CD4-positive, alpha-beta T cell (primary cell): ENCODE results near the gene ANKRD17. TPM values are rescaled to one million over a fixed set of nuclear protein-coding genes. Genes with fewer than 3 reads are reported as not detected.
A peak's percentile ranks its signal among the peaks of the same experiment; 100 is the strongest.

ENCODE experiments used
- ATAC-seq: fragments of 200-7000 bp; cut with Tn5 transposase; one replicate; pipeline ENCODE4 v1.10.0; 2022; ENCODE audit warnings: mild to moderate bottlenecking; ENCODE audit not compliant: poor library complexity
- CTCF ChIA-PET: fragments of 350-600 bp; sonication (Branson Sonifier 250); formaldehyde crosslinking; loops from one replicate; lab custom pipeline; 2021; ENCODE audit warnings: antibody characterized with exemption, inconsistent platforms; lab: Charles Lee
- POLR2A ChIA-PET: fragments of 350-600 bp; sonication (Branson Sonifier 250); formaldehyde crosslinking; loops from one replicate; lab custom pipeline; 2021; ENCODE audit warnings: antibody characterized with exemption, inconsistent platforms; lab: Charles Lee
- DNase-seq, 14 experiments: peaks; one replicate each; pipeline ENCODE4 v3.0.0-alpha.2; 2013 to 2020; ENCODE audit warnings: mixed read lengths in 2 of 14
- H3K27ac ChIP-seq, 2 donors: one replicate each; pipeline versions ENCODE4 v1.5.1 to v1.7.0; 2013; ENCODE audit warnings: low read length in 2 of 2, low read depth in 1 of 2, mild to moderate bottlenecking in 1 of 2
- H3K27me3 ChIP-seq, 2 experiments: 1 replicate in 1 of 2; 2 replicates in 1 of 2; pipeline versions ENCODE4 v1.6.1 to v1.7.0; 2013; ENCODE audit warnings: low read length in 2 of 2, control low read depth in 1 of 2, mild to moderate bottlenecking in 1 of 2, moderate library complexity in 1 of 2; ENCODE audit not compliant: insufficient read depth in 2 of 2, control insufficient read depth in 1 of 2
- H3K36me3 ChIP-seq: one replicate; pipeline ENCODE4 v1.6.1; 2013; ENCODE audit warnings: low read length, control low read depth; ENCODE audit not compliant: insufficient read depth
- H3K4me1 ChIP-seq: one replicate; pipeline ENCODE4 v1.6.1; 2013; ENCODE audit warnings: low read length, control low read depth; ENCODE audit not compliant: insufficient read depth
- H3K4me3 ChIP-seq: one replicate; pipeline ENCODE4 v1.5.1; 2013; ENCODE audit warnings: mild to moderate bottlenecking, low read length, moderate library complexity
- H3K9me3 ChIP-seq, 2 experiments: 1 replicate in 1 of 2; 2 replicates in 1 of 2; pipeline versions ENCODE4 v1.6.1 to v1.7.0; 2013; ENCODE audit warnings: low read length in 2 of 2, mild to moderate bottlenecking in 2 of 2, control low read depth in 1 of 2, moderate library complexity in 1 of 2; ENCODE audit not compliant: control insufficient read depth in 1 of 2, insufficient read depth in 1 of 2
- H3K27ac Mint-ChIP-seq: one replicate; pipeline ENCODE4 v1.8.0; 2020; ENCODE audit warnings: mixed read lengths
- H3K27me3 Mint-ChIP-seq: one replicate; pipeline ENCODE4 v1.8.0; 2021; ENCODE audit warnings: mixed read lengths
- H3K36me3 Mint-ChIP-seq: one replicate; pipeline ENCODE4 v1.8.0; 2021; ENCODE audit warnings: low read depth, mixed read lengths
- H3K4me1 Mint-ChIP-seq: one replicate; pipeline ENCODE4 v1.8.0; 2021; ENCODE audit warnings: low read depth, mixed read lengths
- H3K4me3 Mint-ChIP-seq: one replicate; pipeline ENCODE4 v1.8.0; 2020; ENCODE audit warnings: mild to moderate bottlenecking, mixed read lengths
- H3K9me3 Mint-ChIP-seq: one replicate; pipeline ENCODE4 v1.8.0; 2020; ENCODE audit warnings: mixed read lengths
- CTCF ChIP-seq: fragments of 200-600 bp; IDR thresholded peaks from one replicate; pipeline ENCODE4 v1.8.0; 2022; ENCODE audit warnings: antibody characterized with exemption, mild to moderate bottlenecking
- intact Hi-C, 2 experiments: fragments of 100-400 bp; cut with DNase I in 1 of 2; cut with micrococcal nuclease in 1 of 2; formaldehyde crosslinking; loops; one replicate each; pipeline versions ENCODE4 v1.15.1 to v1.9.0; 2023 to 2025; cut with DNase I, micrococcal nuclease
- total RNA-seq, 174 experiments: library from RNA in 2 of 174; stranded (reverse) in 2 of 174; gene quantifications; one replicate each; pipeline ENCODE4 v1.2.3 and lab custom pipeline; 2021 to 2026

The ANKRD17 gene
- total RNA-seq, 2 experiments from 2014 or later, result 31.9 to 34.1 TPM

- Histone ChIP-seq H3K9me3 (no peaks in the 10 kb centered on the region), H3K27me3 (no peaks in the 10 kb centered on the region), H3K4me1 (no peaks in the 10 kb centered on the region), H3K27ac (no peak overlapping the region), H3K36me3 (peaks cover 44% of the 10 kb centered on the region), H3K4me3 (no peak overlapping the region)
- no peak for DNase-seq
- peaks cover 74% of the 10 kb centered on the region for H3K36me3 Mint-ChIP-seq
- no peak overlapping the region for H3K27ac Mint-ChIP-seq
- POLR2A ChIA-PET, result interaction anchor here (0.6 kb wide), 1 partner anchor 23 kb away, joined by 3 read pairs; no protein-coding TSS in a partner anchor
- peaks cover 9% of the 10 kb centered on the region for H3K4me1 Mint-ChIP-seq
- intact Hi-C loops, result no loop called here
- no peak for ATAC-seq
- CTCF ChIA-PET, result interaction anchor here (0.7 kb wide), 1 partner anchor 43 kb away, joined by 3 read pairs; no protein-coding TSS in a partner anchor
- TF ChIP-seq CTCF, result no peak
- no peaks in the 10 kb centered on the region for H3K9me3 Mint-ChIP-seq
- H3K27me3 Mint-ChIP-seq, result no peaks in the 10 kb centered on the region
- no peak overlapping the region for H3K4me3 Mint-ChIP-seq
Observed at GRCh38 chr4:73092868-73093267, 165.7 kb downstream of the ANKRD17 start.

GRCh38 chr4:73090738-73091137, 167.9 kb downstream of the ANKRD17 start:
- H3K27me3 ChIP-seq, result no peaks in the 10 kb centered on the region
- peaks cover 29% of the 10 kb centered on the region for H3K36me3 ChIP-seq
- H3K27ac ChIP-seq, result no peak overlapping the region
- no peak for DNase-seq
- intact Hi-C loops, result no loop called here
- Mint-ChIP-seq H3K27me3 (no peaks in the 10 kb centered on the region), H3K27ac (no peak overlapping the region), H3K9me3 (no peaks in the 10 kb centered on the region), H3K4me1 (peaks cover 19% of the 10 kb centered on the region), H3K36me3 (peaks cover 61% of the 10 kb centered on the region), H3K4me3 (no peak overlapping the region)
- POLR2A ChIA-PET, result no interaction called here
- CTCF ChIA-PET, result no interaction called here
- ATAC-seq, result no peak
- TF ChIP-seq CTCF, result no peak
- peaks cover 8% of the 10 kb centered on the region for H3K4me1 ChIP-seq
- no peaks in the 10 kb centered on the region for H3K9me3 ChIP-seq
- no peak overlapping the region for H3K4me3 ChIP-seq

- peaks cover 35% of the 10 kb centered on the region for H3K36me3 ChIP-seq
- H3K27ac ChIP-seq, result no peak overlapping the region
- no peak for ATAC-seq
- Mint-ChIP-seq H3K27me3 (no peaks in the 10 kb centered on the region), H3K9me3 (no peaks in the 10 kb centered on the region), H3K27ac (peak overlapping the region; percentile 70), H3K4me3 (no peak overlapping the region), H3K4me1 (peaks cover 24% of the 10 kb centered on the region), H3K36me3 (peaks cover 63% of the 10 kb centered on the region)
- peaks cover 11% of the 10 kb centered on the region for H3K4me1 ChIP-seq
- no peaks in the 10 kb centered on the region for H3K9me3 ChIP-seq
- DNase-seq, result no peak
- POLR2A ChIA-PET, result no interaction called here
- intact Hi-C loops, result no loop called here
- H3K4me3 ChIP-seq, result no peak overlapping the region
- CTCF ChIA-PET, result no interaction called here
- no peak for TF ChIP-seq CTCF
- H3K27me3 ChIP-seq, result no peaks in the 10 kb centered on the region
Observed at GRCh38 chr4:73087871-73088270, 170.7 kb downstream of the ANKRD17 start.
